Psoas muscle (tissue), 8 donors: Measurements from ENCODE around the gene PLEKHM3. TPM values are rescaled to one million over a fixed set of nuclear protein-coding genes. Genes with fewer than 3 reads are reported as not detected.

ENCODE experiments used
- ATAC-seq, 4 donors: fragments of 200-7000 bp; cut with Tn5 transposase; one replicate each; pipeline ENCODE4 v1.9.1; 2020; ENCODE audit warnings: moderate library complexity in 3 of 4, mild to moderate bottlenecking in 2 of 4
- DNase-seq, 2 donors: peaks; one replicate each; pipeline ENCODE4 v3.0.0-alpha.2; 2020
- H3K27ac ChIP-seq: fragments of 200-600 bp; one replicate; pipeline ENCODE4 v1.8.0; 2022
- H3K27me3 ChIP-seq, 3 donors: fragments of 200-600 bp in 1 of 3; one replicate each; pipeline versions ENCODE4 v1.6.1 to v1.8.0; 2013 to 2022; ENCODE audit warnings: low read length in 2 of 3, mild to moderate bottlenecking in 2 of 3, moderate library complexity in 1 of 3; ENCODE audit not compliant: insufficient read depth in 3 of 3
- H3K36me3 ChIP-seq, 2 donors: fragments of 200-600 bp in 1 of 2; one replicate each; pipeline versions ENCODE4 v1.6.1 to v1.8.0; 2013 to 2022; ENCODE audit warnings: low read depth in 1 of 2, mild to moderate bottlenecking in 1 of 2, moderate library complexity in 1 of 2; ENCODE audit not compliant: insufficient read depth in 1 of 2
- H3K4me1 ChIP-seq: fragments of 200-600 bp; one replicate; pipeline ENCODE4 v1.8.0; 2022
- H3K4me3 ChIP-seq: fragments of 200-600 bp; one replicate; pipeline ENCODE4 v1.8.0; 2022; ENCODE audit warnings: mild to moderate bottlenecking
- H3K9me3 ChIP-seq: fragments of 200-600 bp; one replicate; pipeline ENCODE4 v1.8.0; 2022
- CTCF ChIP-seq: fragments of 200-600 bp; IDR thresholded peaks from one replicate; pipeline ENCODE4 v1.8.0; 2022; ENCODE audit warnings: antibody characterized with exemption
- WGBS, 3 donors: extraction: QIAGEN DNeasy Blood & Tissue Kit; methylation state at CpG; one replicate each; pipeline versions ENCODE4 v1.1.6 to v1.1.7; 2013; 5-methylcytosine and 5-hydroxymethylcytosine counted together
- intact Hi-C, 2 donors: fragments of 100-400 bp; cut with DNase I; formaldehyde crosslinking; loops; one replicate each; pipeline versions ENCODE4 v1.11.0 to v1.14.2; 2022
- polyA plus RNA-seq, 3 donors: library from polyadenylated mRNA; stranded (reverse); fragments of 200-250 nt; gene quantifications; one replicate each; pipeline ENCODE4 v1.2.3, GENCODE V29; 2013
- total RNA-seq, 4 donors: library from RNA; stranded (reverse); fragmentation: NEBNext Ultra II Directional in 2 of 4; extraction: Animal tissue kit (Norgen Biotek cat#: 25700) in 2 of 4; gene quantifications; one replicate each; pipeline versions ENCODE4 v1.2.1 to v1.2.4, GENCODE V29; 2021 to 2023
- donor health status: healthy with polysubstance abuse.
- donor health status: DM: no; HTN: no; CAD: no; lungs with moderate emphysema.
- donor health status: Bipolar disorder and iron deficiency.
- donor health status: healthy.
- donor health status: DM: yes; HTN: yes; CAD: no.
- donor health status: DM: no; HTN: no; CAD: no.
- donor health status: DM: no; HTN: no; CAD: no.
- donor health status: DM: yes; HTN: yes; CAD: no.

PLEKHM3 gene
- total and polyA plus RNA-seq, 7 donors: 1.1 to 5.7 (median 4.0) TPM

DNA sequence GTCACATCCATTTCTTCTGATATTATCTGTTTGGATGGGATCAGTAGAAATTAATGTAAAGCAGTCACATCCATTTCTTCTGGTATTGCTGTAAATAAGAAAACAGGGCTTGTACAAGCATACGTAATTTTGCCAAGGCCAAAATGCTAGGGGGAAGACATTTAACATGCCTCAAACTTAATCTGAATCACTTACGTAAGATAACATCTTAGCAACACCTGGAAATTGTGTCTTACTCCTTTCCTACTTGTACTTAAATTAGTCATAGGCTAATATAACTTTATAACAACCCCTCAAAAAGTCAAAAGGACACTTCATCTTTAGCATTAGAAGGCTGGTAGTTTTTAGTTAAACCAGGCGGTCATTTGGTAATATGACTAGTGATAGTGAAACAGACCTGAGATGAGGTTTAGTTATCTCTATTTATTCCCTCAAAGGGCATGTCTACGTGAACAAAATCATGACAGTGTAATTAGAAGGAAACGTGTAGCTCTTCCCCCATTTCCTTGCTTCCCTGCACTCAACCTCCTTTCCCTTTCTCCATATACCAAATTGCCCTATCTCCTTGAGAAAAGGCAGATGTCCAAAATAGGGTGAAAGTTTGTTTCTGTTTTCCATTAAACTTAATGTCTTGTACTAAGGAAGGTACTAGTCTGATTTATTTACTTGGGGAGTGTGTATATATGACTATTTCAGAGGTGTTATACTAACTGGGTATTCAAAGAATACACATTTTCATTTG lies 156.3 kb downstream of the PLEKHM3 start:
- 85 to 89% (median 87%) methylated on average over 5 of the region's 5 CpGs for WGBS, 3 donors
- no peak for ATAC-seq
- H3K36me3 ChIP-seq: no peaks in the 10 kb centered on the region
- TF ChIP-seq CTCF: no peak
- no peaks in the 10 kb centered on the region for H3K9me3 ChIP-seq
- H3K27ac ChIP-seq: no peak overlapping the region
- H3K27me3 ChIP-seq: no peaks in the 10 kb centered on the region
- no peak overlapping the region for H3K4me3 ChIP-seq
- no peak for DNase-seq
- intact Hi-C loops: no loop called here
- peaks cover 13% of the 10 kb centered on the region for H3K4me1 ChIP-seq

DNA sequence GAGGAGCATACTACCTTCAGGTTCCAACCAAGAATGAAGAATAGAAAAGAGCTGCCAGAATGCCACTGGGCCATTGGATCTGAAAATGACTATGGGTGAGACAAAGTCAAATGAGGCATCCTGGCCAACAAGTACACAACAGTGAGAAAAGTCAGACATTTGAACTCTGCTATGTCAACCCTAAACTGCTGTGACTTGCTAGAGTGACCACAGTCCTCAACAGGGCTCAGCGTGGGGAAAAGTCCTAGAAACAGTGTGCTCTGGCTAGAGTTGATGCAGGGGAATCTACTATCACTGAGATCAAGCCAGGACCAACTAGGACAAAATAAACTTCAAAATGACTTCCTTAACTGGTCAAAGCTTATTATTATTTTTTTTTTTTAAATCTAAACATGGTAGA lies 157.4 kb downstream of the PLEKHM3 start:
- Histone ChIP-seq H3K4me3 (no peak overlapping the region), H3K36me3 (no peaks in the 10 kb centered on the region), H3K4me1 (peaks cover 13% of the 10 kb centered on the region), H3K27me3 (no peaks in the 10 kb centered on the region), H3K9me3 (no peaks in the 10 kb centered on the region), H3K27ac (no peak overlapping the region)
- WGBS, 3 donors: 97 to 100% (median 97%) methylated on average over 1 of the region's 1 CpG
- no peak for ATAC-seq
- intact Hi-C loops: no loop called here
- no peak for TF ChIP-seq CTCF
- no peak for DNase-seq

GRCh38 chr2:207867056-207867455 lies 158.3 kb downstream of the PLEKHM3 start:
- 39 to 53% (median 50%) methylated on average over 3 of the region's 3 CpGs for WGBS, 3 donors
- H3K4me1 ChIP-seq: peaks cover 13% of the 10 kb centered on the region
- H3K9me3 ChIP-seq: no peaks in the 10 kb centered on the region
- no peak overlapping the region for H3K4me3 ChIP-seq
- H3K36me3 ChIP-seq: no peaks in the 10 kb centered on the region
- DNase-seq: no peak
- H3K27ac ChIP-seq: no peak overlapping the region
- intact Hi-C loops: no loop called here
- no peak for TF ChIP-seq CTCF
- H3K27me3 ChIP-seq: no peaks in the 10 kb centered on the region
- no peak for ATAC-seq

- Histone ChIP-seq H3K27ac (no peak overlapping the region), H3K9me3 (no peaks in the 10 kb centered on the region), H3K4me1 (peaks cover 10% of the 10 kb centered on the region), H3K4me3 (no peak overlapping the region), H3K36me3 (peaks cover 0 to 8% of the 10 kb centered on the region in 2 donors), H3K27me3 (no peaks in the 10 kb centered on the region)
- DNase-seq (no peak), ATAC-seq (no peak)
- intact Hi-C loops: no loop called here
- no peak for TF ChIP-seq CTCF
- WGBS, 3 donors: 86 to 91% (median 90%) methylated on average over 5 of the region's 5 CpGs
Measured at GRCh38 chr2:207865210-207865609, 160.1 kb downstream of the PLEKHM3 start.

DNA sequence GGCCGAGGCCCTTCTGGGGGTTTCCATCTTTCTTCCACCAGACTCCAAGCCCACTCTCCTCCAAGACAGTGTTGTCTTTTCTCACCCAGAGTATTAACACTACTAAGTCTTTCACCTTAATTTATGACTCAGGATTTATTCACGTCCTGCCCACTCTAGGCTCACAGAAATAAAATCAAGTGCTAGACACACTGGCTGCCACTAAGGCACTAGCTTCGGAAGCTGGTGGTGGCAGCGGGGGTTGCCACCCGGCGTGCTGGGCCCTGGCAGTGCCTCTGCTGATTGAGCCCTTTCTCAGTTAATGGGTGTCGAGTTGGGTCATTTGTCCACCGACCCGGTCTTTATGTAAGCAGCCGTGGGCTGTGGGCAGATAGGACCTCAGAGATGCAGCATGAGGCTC lies 162.0 kb downstream of the PLEKHM3 start:
- no peak for ATAC-seq
- no peaks in the 10 kb centered on the region for H3K4me1 ChIP-seq
- no peak overlapping the region for H3K27ac ChIP-seq
- intact Hi-C loops: no loop called here
- 92 to 95% (median 93%) methylated on average over 10 of the region's 10 CpGs for WGBS, 3 donors
- H3K36me3 ChIP-seq: peaks cover 0 to 10% of the 10 kb centered on the region in 2 donors
- no peak for TF ChIP-seq CTCF
- H3K4me3 ChIP-seq: no peak overlapping the region
- no peaks in the 10 kb centered on the region for H3K9me3 ChIP-seq
- no peaks in the 10 kb centered on the region for H3K27me3 ChIP-seq
- no peak for DNase-seq
